Ovary (tissue), 3 donors: ENCODE results near the gene RPTOR.

Experiments used
- CTCF ChIP-seq, 3 donors: fragments of 450-650 bp in 2 of 3; fragments of 200-600 bp in 1 of 3; IDR thresholded peaks; one replicate each; pipeline versions ENCODE4 v1.5.1 to v1.8.0; 2016 to 2022; ENCODE audit warnings: antibody characterized with exemption in 3 of 3, mild to moderate bottlenecking in 1 of 3
- POLR2A ChIP-seq: fragments of 450-650 bp; IDR thresholded peaks from one replicate; pipeline ENCODE4 v1.6.1; 2017; ENCODE audit warnings: antibody characterized with exemption, mild to moderate bottlenecking, moderate library complexity
- donor health status: DM: no; HTN: no; CAD: no.

- no peak for TF ChIP-seq CTCF (IDR thresholded peaks at IDR 0.05)
- TF ChIP-seq POLR2A, result no peak
Measured at GRCh38 chr17:80785477-80786178, 241.0 kb downstream of the RPTOR start.
